Pancreas (tissue), 10 donors: Measurements from ENCODE around the gene SRPK2. TPM values are rescaled to one million over a fixed set of nuclear protein-coding genes. Genes with fewer than 3 reads are reported as not detected.
"Not testable (repeated sequence)": the region's sequence is repeated elsewhere in the genome, so short reads cannot be mapped to it uniquely, and the experiment has no call there.

Experiments
- ATAC-seq, 4 donors: fragments of 200-7000 bp; cut with Tn5 transposase; one replicate each; pipeline versions ENCODE4 v1.8.0 to v1.9.1; 2020; ENCODE audit warnings: mild to moderate bottlenecking in 4 of 4, moderate library complexity in 4 of 4
- DNase-seq, 6 donors: peaks; one replicate each; pipeline ENCODE4 v3.0.0-alpha.2; 2020
- FAIRE-seq: peaks from 2 replicates; lab custom pipeline; 2012; peaks lifted over from hg19 to GRCh38; lab: Jason Lieb, UNC
- H3K27ac ChIP-seq, 4 donors: fragments of 200-600 bp; sonication (generic); 1 replicate in 3 of 4; 2 replicates in 1 of 4; pipeline versions ENCODE4 v1.5.0 to v1.8.0; 2020
- H3K27me3 ChIP-seq, 4 donors: fragments of 200-600 bp; one replicate each; pipeline ENCODE4 v1.8.0; 2021
- H3K36me3 ChIP-seq, 3 donors: fragments of 200-600 bp; sonication (generic) in 1 of 3; one replicate each; pipeline versions ENCODE4 v1.5.0 to v1.8.0; 2020 to 2021
- H3K4me1 ChIP-seq, 3 donors: fragments of 200-600 bp; one replicate each; pipeline ENCODE4 v1.8.0; 2021
- H3K4me3 ChIP-seq, 4 donors: fragments of 200-600 bp; sonication (generic) in 2 of 4; one replicate each; pipeline versions ENCODE4 v1.5.0 to v1.8.0; 2020 to 2021
- H3K9me3 ChIP-seq, 4 donors: fragments of 200-600 bp; one replicate each; pipeline ENCODE4 v1.8.0; 2021
- CTCF ChIP-seq, 4 donors: fragments of 200-600 bp; sonication (generic) in 3 of 4; IDR thresholded peaks; one replicate each; pipeline versions ENCODE4 v1.5.0 to v1.8.0; 2021; ENCODE audit warnings: antibody characterized with exemption in 4 of 4
- WGBS, 2 donors: extraction: QIAGEN DNeasy Blood & Tissue Kit; methylation state at CpG; one replicate each; pipeline ENCODE4 v1.1.7; 2013; 5-methylcytosine and 5-hydroxymethylcytosine counted together
- intact Hi-C, 3 donors: fragments of 100-400 bp; cut with DNase I; formaldehyde crosslinking; loops; one replicate each; pipeline versions ENCODE4 v1.11.1 to v1.14.2; 2022
- polyA plus RNA-seq, 2 donors: library from polyadenylated mRNA; stranded (reverse); fragments of 200-250 nt; gene quantifications; one replicate each; pipeline ENCODE4 v1.2.3, GENCODE V29; 2013
- total RNA-seq, 6 donors: library from RNA; stranded (reverse); fragmentation: NEBNext Ultra II Directional in 4 of 6; extraction: Animal tissue kit (Norgen Biotek cat#: 25700) in 4 of 6; gene quantifications; one replicate each; pipeline versions ENCODE4 v1.2.1 to v1.2.4, GENCODE V29; 2021 to 2023
- donor health status: healthy with polysubstance abuse.
- donor health status: DM: no; HTN: no; CAD: no; lungs with moderate emphysema.
- donor health status: DM: no; HTN: no; CAD: no.
- donor health status: control.
- donor health status: control.
- donor health status: Bipolar disorder and iron deficiency.
- donor health status: DM: yes; HTN: yes; CAD: no.
- donor health status: DM: no; HTN: no; CAD: no.
- donor health status: DM: no; HTN: no; CAD: no.
- donor health status: DM: yes; HTN: yes; CAD: no.

Gene SRPK2
- total and polyA plus RNA-seq, 8 donors, result 6.5 to 27.4 (median 16.4) TPM

GRCh38 chr7:105268511-105269392 lies 120.0 kb downstream of the SRPK2 start:
- no peaks in the 10 kb centered on the region for H3K36me3 ChIP-seq
- no peak for DNase-seq
- no peaks in the 10 kb centered on the region for H3K9me3 ChIP-seq
- H3K4me3 ChIP-seq, result peak overlapping the region in 2 of 4 donors; percentile 13 to 35
- peaks cover 0 to 26% (median 0%) of the 10 kb centered on the region in 3 donors for H3K4me1 ChIP-seq
- no peak for TF ChIP-seq CTCF (IDR thresholded peaks at IDR 0.05)
- H3K27me3 ChIP-seq, result no peaks in the 10 kb centered on the region
- FAIRE-seq, result peak; percentile 65
- WGBS, 2 donors, result 4 to 7% methylated on average over 6 of the region's 6 CpGs
- intact Hi-C loops, result no loop called here
- peak overlapping the region in 2 of 4 donors; percentile 60 to 70 for H3K27ac ChIP-seq
- peak; percentile 88 to 96 (median 95) for ATAC-seq

- intact Hi-C loops, result no loop called here
- FAIRE-seq, result no peak
- DNase-seq, result no peak
- H3K4me1 ChIP-seq, result peaks cover 0 to 26% (median 0%) of the 10 kb centered on the region in 3 donors
- peak in 3 of 4 donors; percentile 62 to 78 (median 67) for ATAC-seq
- H3K27me3 ChIP-seq, result no peaks in the 10 kb centered on the region
- no peaks in the 10 kb centered on the region for H3K9me3 ChIP-seq
- H3K36me3 ChIP-seq, result no peaks in the 10 kb centered on the region
- peak overlapping the region in 2 of 4 donors; percentile 13 to 35 for H3K4me3 ChIP-seq
- TF ChIP-seq CTCF (IDR thresholded peaks at IDR 0.05), result no peak
- WGBS, 2 donors, result 38 to 48% methylated on average over 1 of the region's 1 CpG
- peak overlapping the region in 2 of 4 donors; percentile 60 to 70 for H3K27ac ChIP-seq
Observed at GRCh38 chr7:105268056-105268455, 120.7 kb downstream of the SRPK2 start.

GRCh38 chr7:105267244-105267643 lies 121.5 kb downstream of the SRPK2 start:
- Histone ChIP-seq H3K36me3 (no peaks in the 10 kb centered on the region), H3K4me3 (no peak overlapping the region), H3K4me1 (peaks cover 0 to 26% (median 0%) of the 10 kb centered on the region in 3 donors), H3K27me3 (no peaks in the 10 kb centered on the region), H3K9me3 (no peaks in the 10 kb centered on the region), H3K27ac (peak overlapping the region in 1 of 4 donors; percentile 1)
- intact Hi-C loops, result no loop called here
- DNase-seq, result no peak
- no peak for FAIRE-seq
- TF ChIP-seq CTCF (IDR thresholded peaks at IDR 0.05), result no peak
- WGBS, 2 donors, result 46 to 51% methylated on average over 1 of the region's 1 CpG
- ATAC-seq, result no peak

GRCh38 chr7:105264707-105265106 lies 124.0 kb downstream of the SRPK2 start:
- H3K36me3 ChIP-seq, result no peaks in the 10 kb centered on the region
- H3K4me1 ChIP-seq, result peaks cover 0 to 22% (median 0%) of the 10 kb centered on the region in 3 donors
- no peak overlapping the region for H3K27ac ChIP-seq
- DNase-seq (no peak), ATAC-seq (no peak), FAIRE-seq (no peak)
- no peak for TF ChIP-seq CTCF (IDR thresholded peaks at IDR 0.05)
- H3K27me3 ChIP-seq, result no peaks in the 10 kb centered on the region
- no peak overlapping the region for H3K4me3 ChIP-seq
- intact Hi-C loops, result no loop called here
- no peaks in the 10 kb centered on the region for H3K9me3 ChIP-seq
- 86 to 89% methylated on average over 1 of the region's 1 CpG for WGBS, 2 donors

- H3K27me3 ChIP-seq, result no peaks in the 10 kb centered on the region
- no peaks in the 10 kb centered on the region for H3K9me3 ChIP-seq
- H3K27ac ChIP-seq, result no peak overlapping the region
- 50 to 51% methylated on average over 2 of the region's 2 CpGs for WGBS, 2 donors
- FAIRE-seq (no peak), DNase-seq (no peak), ATAC-seq (peak in 2 of 4 donors; percentile 32 to 56)
- intact Hi-C loops, result no loop called here
- H3K36me3 ChIP-seq, result no peaks in the 10 kb centered on the region
- peaks cover 0 to 8% (median 4%) of the 10 kb centered on the region in 3 donors for H3K4me1 ChIP-seq
- no peak overlapping the region for H3K4me3 ChIP-seq
- TF ChIP-seq CTCF (IDR thresholded peaks at IDR 0.05), result no peak
Observed at GRCh38 chr7:105261689-105262088, 127.0 kb downstream of the SRPK2 start.

- ATAC-seq, H3K4me1 ChIP-seq, FAIRE-seq, H3K9me3 ChIP-seq, DNase-seq, H3K36me3 ChIP-seq, H3K27ac ChIP-seq, H3K27me3 ChIP-seq, H3K4me3 ChIP-seq, intact Hi-C loops: not testable (repeated sequence)
- WGBS, 2 donors, result 100% methylated on average over 2 of the region's 2 CpGs
Observed at GRCh38 chr7:105260201-105260871, 128.4 kb downstream of the SRPK2 start.

GRCh38 chr7:105258919-105259318 lies 129.8 kb downstream of the SRPK2 start:
- H3K27me3 ChIP-seq, H3K4me1 ChIP-seq, H3K27ac ChIP-seq, ATAC-seq, H3K9me3 ChIP-seq, H3K36me3 ChIP-seq, intact Hi-C loops, H3K4me3 ChIP-seq, FAIRE-seq, DNase-seq: not testable (repeated sequence)
